OCI-LY3 (cell line): ENCODE results near the gene ADISSP.

Experiments
- CTCF ChIP-seq: fragments of 200-600, 300-600 bp; sonication (generic); IDR thresholded peaks from 2 replicates; pipeline ENCODE4 v1.5.1; 2014; ENCODE audit warnings: antibody characterized with exemption, low read length, low read depth
- EZH2phosphoT487 ChIP-seq: fragments of 200-600 bp; shearing (Covaris generic); IDR thresholded peaks from 2 replicates; pipeline ENCODE4 v1.6.1; 2018; ENCODE audit warnings: antibody characterized with exemption, mixed run types, low read depth

GRCh38 chr20:3757268-3757667 lies 10.3 kb downstream of the ADISSP start:
- TF ChIP-seq CTCF (no peak), EZH2phosphoT487 (no peak)
